ENCODE data around the gene PCSK5.

PCSK5 gene

GRCh38 chr9:76352026-76352620 lies 461.6 kb downstream of the PCSK5 start:
- Histone ChIP-seq H2BK5ac (ENCODE audit: low read depth, low read length, poor library complexity, severe bottlenecking) (no peak overlapping the region), H3K4me1 (ENCODE audit: control insufficient read depth, insufficient read depth, low read depth, low read length) (peaks cover 2% of the 10 kb centered on the region), H3K27me3 (ENCODE audit: control insufficient read depth in 1 of 2, insufficient read depth in 1 of 2, low read length in 2 of 2) (peaks cover 2 to 26% of the 10 kb centered on the region in 2 experiments), H4K8ac (ENCODE audit: low read length) (no peak overlapping the region), H3K14ac (ENCODE audit: low read length in 2 of 2) (no peak overlapping the region), H3K36me3 (ENCODE audit: control insufficient read depth in 1 of 2, insufficient read depth in 2 of 2, low read depth in 1 of 2, low read length in 2 of 2) (no peaks in the 10 kb centered on the region), H3K9ac (ENCODE audit: low read length) (no peak overlapping the region), H2BK15ac (ENCODE audit: low read depth, poor library complexity, severe bottlenecking) (no peak overlapping the region), H3K4ac (ENCODE audit: low read depth in 1 of 2, low read length in 2 of 2) (no peak overlapping the region), H3K27ac (ENCODE audit: low read length, poor library complexity, severe bottlenecking) (no peak overlapping the region), H3K23ac (ENCODE audit: low read length in 2 of 2) (no peak overlapping the region), H4K91ac (ENCODE audit: low read length) (no peak overlapping the region), H2AFZ (ENCODE audit: low read depth, low read length) (no peak overlapping the region), H3K18ac (ENCODE audit: low read depth in 1 of 2, low read length in 2 of 2) (no peak overlapping the region), H2BK120ac (ENCODE audit: low read depth, low read length) (no peak overlapping the region), H3K9me3 (ENCODE audit: control insufficient read depth, low read length) (no peaks in the 10 kb centered on the region), H2BK12ac (ENCODE audit: low read length in 2 of 2) (no peak overlapping the region), H3K4me3 (ENCODE audit: insufficient read depth in 1 of 2, low read depth in 1 of 2, low read length in 2 of 2) (no peak overlapping the region), H2AK5ac (ENCODE audit: low read length, severe bottlenecking) (no peak overlapping the region), H3K4me2 (ENCODE audit: low read length, poor library complexity, severe bottlenecking) (no peak overlapping the region), H3K79me1 (replicated peaks; ENCODE audit: low read length, poor library complexity, severe bottlenecking) (no peaks in the 10 kb centered on the region)
- no peak for DNase-seq
- 86% methylated on average over 4 of the region's 4 CpGs for WGBS

DNA sequence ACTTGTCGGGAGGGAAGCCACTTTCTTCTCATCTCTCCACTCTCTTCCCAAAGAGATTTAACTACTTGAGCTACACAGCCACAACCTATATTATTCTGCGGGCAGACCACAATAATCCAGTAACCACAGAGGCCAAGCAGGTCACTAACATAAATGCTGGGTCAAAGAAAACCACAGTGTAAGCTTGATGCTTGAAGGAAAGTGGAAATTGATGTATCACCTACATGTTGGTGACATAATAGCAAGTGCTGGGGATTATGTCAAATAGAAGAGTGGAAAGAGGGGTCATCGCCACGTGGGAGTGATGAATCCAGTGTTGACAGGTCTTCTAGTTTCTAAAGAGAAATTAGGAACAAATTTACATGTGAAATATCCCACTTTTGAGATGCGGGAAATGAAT lies 462.8 kb downstream of the PCSK5 start:
- no peak overlapping the region for H3K27ac ChIP-seq (ENCODE audit: low read length, poor library complexity, severe bottlenecking)
- H3K36me3 ChIP-seq (ENCODE audit: control insufficient read depth in 1 of 2, insufficient read depth in 2 of 2, low read depth in 1 of 2, low read length in 2 of 2) = no peaks in the 10 kb centered on the region
- H3K9me3 ChIP-seq (ENCODE audit: control insufficient read depth, low read length) = no peaks in the 10 kb centered on the region
- H3K27me3 ChIP-seq (ENCODE audit: control insufficient read depth in 1 of 2, insufficient read depth in 1 of 2, low read length in 2 of 2) = peaks cover 2 to 26% of the 10 kb centered on the region in 2 experiments
- H4K91ac ChIP-seq (ENCODE audit: low read length) = no peak overlapping the region
- no peaks in the 10 kb centered on the region for H3K79me1 ChIP-seq (replicated peaks; ENCODE audit: low read length, poor library complexity, severe bottlenecking)
- H2BK5ac ChIP-seq (ENCODE audit: low read depth, low read length, poor library complexity, severe bottlenecking) = no peak overlapping the region
- H4K8ac ChIP-seq (ENCODE audit: low read length) = no peak overlapping the region
- H3K4ac ChIP-seq (ENCODE audit: low read depth in 1 of 2, low read length in 2 of 2) = no peak overlapping the region
- H3K23ac ChIP-seq (ENCODE audit: low read length in 2 of 2) = no peak overlapping the region
- peak; percentile 14 for DNase-seq
- WGBS = 51% methylated on average over 5 of the region's 5 CpGs
- no peak overlapping the region for H2BK15ac ChIP-seq (ENCODE audit: low read depth, poor library complexity, severe bottlenecking)
- no peak overlapping the region for H3K9ac ChIP-seq (ENCODE audit: low read length)
- no peak overlapping the region for H3K14ac ChIP-seq (ENCODE audit: low read length in 2 of 2)
- no peak overlapping the region for H2BK120ac ChIP-seq (ENCODE audit: low read depth, low read length)
- no peak overlapping the region for H3K18ac ChIP-seq (ENCODE audit: low read depth in 1 of 2, low read length in 2 of 2)
- H2AK5ac ChIP-seq (ENCODE audit: low read length, severe bottlenecking) = no peak overlapping the region
- H3K4me2 ChIP-seq (ENCODE audit: low read length, poor library complexity, severe bottlenecking) = no peak overlapping the region
- H2AFZ ChIP-seq (ENCODE audit: low read depth, low read length) = no peak overlapping the region
- peaks cover 2% of the 10 kb centered on the region for H3K4me1 ChIP-seq (ENCODE audit: control insufficient read depth, insufficient read depth, low read depth, low read length)
- no peak overlapping the region for H2BK12ac ChIP-seq (ENCODE audit: low read length in 2 of 2)
- H3K4me3 ChIP-seq (ENCODE audit: insufficient read depth in 1 of 2, low read depth in 1 of 2, low read length in 2 of 2) = no peak overlapping the region

DNA sequence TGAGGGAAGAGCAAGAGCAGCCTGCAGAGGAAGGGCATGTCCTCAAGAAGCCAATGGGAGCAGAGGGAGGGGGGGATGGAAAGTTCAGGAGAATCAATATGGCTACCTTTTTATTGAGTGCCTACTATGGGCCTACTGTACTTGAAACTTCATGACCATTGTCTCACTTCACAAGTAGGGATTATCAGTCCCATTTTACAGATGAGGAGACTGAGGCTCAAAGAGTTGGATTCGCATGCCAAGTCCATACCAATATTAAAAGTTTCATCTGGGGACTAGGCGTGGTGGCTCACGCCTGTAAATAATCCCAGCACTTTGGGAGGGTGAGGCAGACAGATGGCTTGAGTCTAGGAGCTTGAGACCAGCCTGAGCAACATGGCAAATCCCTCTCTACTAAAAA lies 463.7 kb downstream of the PCSK5 start:
- 95% methylated on average over 3 of the region's 3 CpGs for WGBS
- no peak overlapping the region for H3K4me3 ChIP-seq (ENCODE audit: insufficient read depth in 1 of 2, low read depth in 1 of 2, low read length in 2 of 2)

GRCh38 chr9:76355886-76356285 lies 465.4 kb downstream of the PCSK5 start:
- H3K36me3 ChIP-seq (ENCODE audit: control insufficient read depth in 1 of 2, insufficient read depth in 2 of 2, low read depth in 1 of 2, low read length in 2 of 2) = no peaks in the 10 kb centered on the region
- no peak overlapping the region for H3K9ac ChIP-seq (ENCODE audit: low read length)
- H3K79me1 ChIP-seq (replicated peaks; ENCODE audit: low read length, poor library complexity, severe bottlenecking) = no peaks in the 10 kb centered on the region
- no peak overlapping the region for H2BK120ac ChIP-seq (ENCODE audit: low read depth, low read length)
- no peak overlapping the region for H2BK12ac ChIP-seq (ENCODE audit: low read length in 2 of 2)
- no peak overlapping the region for H2AFZ ChIP-seq (ENCODE audit: low read depth, low read length)
- H2AK5ac ChIP-seq (ENCODE audit: low read length, severe bottlenecking) = no peak overlapping the region
- no peak overlapping the region for H3K23ac ChIP-seq (ENCODE audit: low read length in 2 of 2)
- peaks cover 2 to 29% of the 10 kb centered on the region in 2 experiments for H3K27me3 ChIP-seq (ENCODE audit: control insufficient read depth in 1 of 2, insufficient read depth in 1 of 2, low read length in 2 of 2)
- DNase-seq = no peak
- no peak overlapping the region for H2BK5ac ChIP-seq (ENCODE audit: low read depth, low read length, poor library complexity, severe bottlenecking)
- 76% methylated on average over 6 of the region's 6 CpGs for WGBS
- H4K8ac ChIP-seq (ENCODE audit: low read length) = no peak overlapping the region
- no peak overlapping the region for H2BK15ac ChIP-seq (ENCODE audit: low read depth, poor library complexity, severe bottlenecking)
- H3K18ac ChIP-seq (ENCODE audit: low read depth in 1 of 2, low read length in 2 of 2) = no peak overlapping the region
- no peak overlapping the region for H3K27ac ChIP-seq (ENCODE audit: low read length, poor library complexity, severe bottlenecking)
- H3K4me2 ChIP-seq (ENCODE audit: low read length, poor library complexity, severe bottlenecking) = no peak overlapping the region
- H3K4ac ChIP-seq (ENCODE audit: low read depth in 1 of 2, low read length in 2 of 2) = no peak overlapping the region
- H3K4me3 ChIP-seq (ENCODE audit: insufficient read depth in 1 of 2, low read depth in 1 of 2, low read length in 2 of 2) = no peak overlapping the region
- H3K9me3 ChIP-seq (ENCODE audit: control insufficient read depth, low read length) = no peaks in the 10 kb centered on the region
- H4K91ac ChIP-seq (ENCODE audit: low read length) = no peak overlapping the region
- H3K4me1 ChIP-seq (ENCODE audit: control insufficient read depth, insufficient read depth, low read depth, low read length) = peaks cover 2% of the 10 kb centered on the region
- H3K14ac ChIP-seq (ENCODE audit: low read length in 2 of 2) = no peak overlapping the region

More for the DNA sequence above, 463.7 kb downstream of the PCSK5 start:
- H3K23ac ChIP-seq (ENCODE audit: low read length in 2 of 2) = peak overlapping the region in 1 of 2 experiments; percentile 10
- H3K27me3 ChIP-seq (ENCODE audit: control insufficient read depth in 1 of 2, insufficient read depth in 1 of 2, low read length in 2 of 2) = peaks cover 2 to 33% of the 10 kb centered on the region in 2 experiments
- H3K36me3 ChIP-seq (ENCODE audit: control insufficient read depth in 1 of 2, insufficient read depth in 2 of 2, low read depth in 1 of 2, low read length in 2 of 2) = no peaks in the 10 kb centered on the region
- H4K91ac ChIP-seq (ENCODE audit: low read length) = no peak overlapping the region
- H3K4me1 ChIP-seq (ENCODE audit: control insufficient read depth, insufficient read depth, low read depth, low read length) = peaks cover 2% of the 10 kb centered on the region
- no peak overlapping the region for H4K8ac ChIP-seq (ENCODE audit: low read length)
- H2AFZ ChIP-seq (ENCODE audit: low read depth, low read length) = no peak overlapping the region
- no peak overlapping the region for H2BK15ac ChIP-seq (ENCODE audit: low read depth, poor library complexity, severe bottlenecking)
- no peak for DNase-seq
- no peak overlapping the region for H2BK5ac ChIP-seq (ENCODE audit: low read depth, low read length, poor library complexity, severe bottlenecking)
- H3K9ac ChIP-seq (ENCODE audit: low read length) = no peak overlapping the region
- no peak overlapping the region for H3K18ac ChIP-seq (ENCODE audit: low read depth in 1 of 2, low read length in 2 of 2)
- no peak overlapping the region for H2BK12ac ChIP-seq (ENCODE audit: low read length in 2 of 2)
- H3K79me1 ChIP-seq (replicated peaks; ENCODE audit: low read length, poor library complexity, severe bottlenecking) = no peaks in the 10 kb centered on the region
- no peak overlapping the region for H3K14ac ChIP-seq (ENCODE audit: low read length in 2 of 2)
- H3K27ac ChIP-seq (ENCODE audit: low read length, poor library complexity, severe bottlenecking) = no peak overlapping the region
- H2AK5ac ChIP-seq (ENCODE audit: low read length, severe bottlenecking) = no peak overlapping the region
- H3K4ac ChIP-seq (ENCODE audit: low read depth in 1 of 2, low read length in 2 of 2) = no peak overlapping the region
- no peak overlapping the region for H2BK120ac ChIP-seq (ENCODE audit: low read depth, low read length)
- no peaks in the 10 kb centered on the region for H3K9me3 ChIP-seq (ENCODE audit: control insufficient read depth, low read length)
- H3K4me2 ChIP-seq (ENCODE audit: low read length, poor library complexity, severe bottlenecking) = no peak overlapping the region
